T-cell (primary cell): ENCODE data around the gene SLC9A1. TPM values are rescaled to one million over a fixed set of nuclear protein-coding genes. Genes with fewer than 3 reads are reported as not detected.

ENCODE experiments used
- ATAC-seq, 4 experiments: fragments of 200-7000 bp in 3 of 4; fragments of 150-1000 bp in 1 of 4; cut with Tn5 transposase; replicated peaks in 1 of 4; 1 replicate in 3 of 4; 2 replicates in 1 of 4; pipeline ENCODE4 v1.10.0; 2021; ENCODE audit warnings: moderate library complexity in 3 of 4, mild to moderate bottlenecking in 2 of 4, moderate number of reproducible peaks in 1 of 4
- CTCF ChIA-PET, 2 donors: fragments of 300-600 bp; sonication (Branson Sonifier 250); formaldehyde crosslinking; loops; one replicate each; lab custom pipeline; 2022; ENCODE audit warnings: antibody characterized with exemption in 2 of 2; lab: Charles Lee
- POLR2A ChIA-PET, 2 donors: fragments of 300-600 bp; sonication (Branson Sonifier 250); formaldehyde crosslinking; loops; one replicate each; lab custom pipeline; 2022; ENCODE audit warnings: antibody characterized with exemption in 2 of 2; lab: Charles Lee
- DNase-seq, 35 experiments: peaks; one replicate each; pipeline versions ENCODE4 v3.0.0 to v3.0.0-alpha.2; 2013 to 2023
- H3K27ac ChIP-seq: one replicate; pipeline ENCODE4 v1.5.1; 2013; ENCODE audit warnings: low read length
- H3K27me3 ChIP-seq, 2 experiments: replicated peaks in 1 of 2; 1 replicate in 1 of 2; 2 replicates in 1 of 2; pipeline versions ENCODE4 v1.6.1 to v1.7.0; 2013; ENCODE audit warnings: low read length in 1 of 2, mixed read lengths in 1 of 2; ENCODE audit not compliant: control insufficient read depth in 2 of 2, insufficient read depth in 2 of 2; ENCODE audit errors: extremely low read depth in 1 of 2
- H3K36me3 ChIP-seq, 2 donors: 1 replicate in 1 of 2; 2 replicates in 1 of 2; pipeline versions ENCODE4 v1.6.1 to v1.7.0; 2013; ENCODE audit warnings: low read length in 1 of 2; ENCODE audit not compliant: control insufficient read depth in 2 of 2, insufficient read depth in 1 of 2; ENCODE audit errors: extremely low read depth in 1 of 2
- H3K4me1 ChIP-seq, 2 experiments: 1 replicate in 1 of 2; 2 replicates in 1 of 2; pipeline versions ENCODE4 v1.6.1 to v1.7.0; 2013; ENCODE audit warnings: low read length in 2 of 2, mixed read lengths in 1 of 2; ENCODE audit not compliant: insufficient read depth in 2 of 2, control insufficient read depth in 1 of 2; ENCODE audit errors: extremely low read depth in 1 of 2
- H3K4me3 ChIP-seq, 2 donors: 1 replicate in 1 of 2; 2 replicates in 1 of 2; pipeline versions ENCODE4 v1.5.1 to v1.7.0; 2013; ENCODE audit warnings: mild to moderate bottlenecking in 2 of 2, low read length in 1 of 2, moderate library complexity in 1 of 2; ENCODE audit not compliant: control insufficient read depth in 1 of 2; ENCODE audit errors: extremely low read depth in 1 of 2
- H3K9me3 ChIP-seq: 2 replicates; pipeline ENCODE4 v1.7.0; 2013
- H3K27ac Mint-ChIP-seq, 2 donors: one replicate each; pipeline ENCODE4 v1.8.0; 2020 to 2021; ENCODE audit warnings: mild to moderate bottlenecking in 2 of 2, mixed read lengths in 2 of 2
- H3K27me3 Mint-ChIP-seq, 2 donors: one replicate each; pipeline ENCODE4 v1.8.0; 2021 to 2022; ENCODE audit warnings: mixed read lengths in 2 of 2
- H3K36me3 Mint-ChIP-seq: one replicate; pipeline ENCODE4 v1.8.0; 2021; ENCODE audit warnings: mixed read lengths
- H3K4me1 Mint-ChIP-seq, 3 donors: one replicate each; pipeline ENCODE4 v1.8.0; 2020 to 2022; ENCODE audit warnings: mixed read lengths in 3 of 3, mild to moderate bottlenecking in 1 of 3
- H3K4me3 Mint-ChIP-seq, 3 donors: one replicate each; pipeline ENCODE4 v1.8.0; 2020 to 2022; ENCODE audit warnings: mild to moderate bottlenecking in 3 of 3, mixed read lengths in 3 of 3, moderate library complexity in 3 of 3
- H3K9me3 Mint-ChIP-seq, 3 donors: one replicate each; pipeline ENCODE4 v1.8.0; 2020 to 2022; ENCODE audit warnings: mixed read lengths in 3 of 3
- WGBS: methylation state at CpG from one replicate; pipeline ENCODE4 v1.1.5; 2013; ENCODE audit warnings: missing lambda C conversion rate; ENCODE audit not compliant: insufficient coverage; 5-methylcytosine and 5-hydroxymethylcytosine counted together
- total RNA-seq, 35 experiments: library from RNA in 6 of 35; stranded (reverse) in 6 of 35; fragments of 120-200 nt in 1 of 35; gene quantifications; one replicate each; pipeline versions ENCODE4 v1.2.1 to v1.2.4 and lab custom pipeline; 2013 to 2026

Gene SLC9A1
- total RNA-seq, 5 donors from 2014 or later (not counting 1 experiment from before 2014, with no cell fraction given) = 14.6 to 24.4 (median 18.5) TPM

DNA sequence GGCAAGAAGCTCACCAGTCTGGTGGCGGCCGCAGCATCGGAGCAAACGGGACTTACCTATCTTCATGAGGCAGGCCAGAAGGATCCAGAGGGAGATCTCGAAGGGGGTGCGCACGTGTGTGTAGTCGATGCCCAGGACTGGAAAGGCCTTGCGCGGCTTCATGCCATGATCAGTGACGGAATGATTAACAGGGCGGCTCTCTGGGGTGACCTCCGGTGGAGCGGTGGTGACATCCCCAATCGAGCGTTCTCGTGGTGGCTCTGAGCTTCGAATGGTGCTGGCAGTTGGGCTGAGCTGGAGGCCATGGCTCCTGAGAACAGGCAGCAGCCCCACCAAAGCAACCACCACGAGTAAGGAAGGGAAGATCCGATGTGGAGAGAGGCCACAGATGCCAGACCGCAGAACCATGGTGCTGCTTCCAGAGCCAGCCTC, 982 bp downstream of the SLC9A1 start:
- Histone ChIP-seq H3K9me3 (no peaks in the 10 kb centered on the region), H3K4me1 (peaks cover 20 to 54% of the 10 kb centered on the region in 2 experiments), H3K27ac (no peak overlapping the region), H3K4me3 (peak overlapping the region; percentile 84 to 95), H3K36me3 (no peaks in the 10 kb centered on the region), H3K27me3 (no peaks in the 10 kb centered on the region)
- Mint-ChIP-seq H3K4me1 (peaks cover 61 to 64% (median 62%) of the 10 kb centered on the region in 3 donors), H3K27me3 (no peaks in the 10 kb centered on the region), H3K9me3 (no peaks in the 10 kb centered on the region), H3K27ac (peak overlapping the region; percentile 82 to 85), H3K4me3 (peak overlapping the region; percentile 84 to 93 (median 86)), H3K36me3 (no peaks in the 10 kb centered on the region)
- 86% methylated on average over 21 of the region's 21 CpGs for WGBS
- DNase-seq = no peak
- ChIA-PET POLR2A (interaction anchor here (0.8 to 2.4 kb wide), 6 partner anchors 10 to 39 kb away, joined by 3 to 23 read pairs (median 8); no protein-coding TSS in a partner anchor), CTCF (interaction anchor here (0.6 to 2.9 kb wide), 4 partner anchors 14 to 447 kb away, joined by 3 to 17 read pairs (median 3); no protein-coding TSS in a partner anchor)
- no peak for ATAC-seq

GRCh38 chr1:27153549-27153886, 1.4 kb downstream of the SLC9A1 start:
- Mint-ChIP-seq H3K27me3 (no peaks in the 10 kb centered on the region), H3K9me3 (no peaks in the 10 kb centered on the region), H3K4me3 (peak overlapping the region; percentile 84 to 93 (median 86)), H3K27ac (peak overlapping the region; percentile 82 to 85), H3K4me1 (peaks cover 65 to 68% (median 66%) of the 10 kb centered on the region in 3 donors), H3K36me3 (no peaks in the 10 kb centered on the region)
- Histone ChIP-seq H3K4me3 (peak overlapping the region in 1 of 2 donors; percentile 95), H3K27me3 (no peaks in the 10 kb centered on the region), H3K9me3 (no peaks in the 10 kb centered on the region), H3K36me3 (no peaks in the 10 kb centered on the region), H3K27ac (no peak overlapping the region), H3K4me1 (peaks cover 20 to 58% of the 10 kb centered on the region in 2 experiments)
- POLR2A ChIA-PET = interaction anchor here (1.2 to 2.4 kb wide), 2 partner anchors 10 to 12 kb away, joined by 3 to 14 read pairs; no protein-coding TSS in a partner anchor
- DNase-seq (peak in 1 of 35 experiments; percentile 12), ATAC-seq (no peak)
- 68% methylated on average over 4 of the region's 4 CpGs for WGBS
- CTCF ChIA-PET = interaction anchor here in 1 of 2 donors (0.6 kb wide), 1 partner anchor 28 kb away, joined by 3 read pairs; no protein-coding TSS in a partner anchor

DNA sequence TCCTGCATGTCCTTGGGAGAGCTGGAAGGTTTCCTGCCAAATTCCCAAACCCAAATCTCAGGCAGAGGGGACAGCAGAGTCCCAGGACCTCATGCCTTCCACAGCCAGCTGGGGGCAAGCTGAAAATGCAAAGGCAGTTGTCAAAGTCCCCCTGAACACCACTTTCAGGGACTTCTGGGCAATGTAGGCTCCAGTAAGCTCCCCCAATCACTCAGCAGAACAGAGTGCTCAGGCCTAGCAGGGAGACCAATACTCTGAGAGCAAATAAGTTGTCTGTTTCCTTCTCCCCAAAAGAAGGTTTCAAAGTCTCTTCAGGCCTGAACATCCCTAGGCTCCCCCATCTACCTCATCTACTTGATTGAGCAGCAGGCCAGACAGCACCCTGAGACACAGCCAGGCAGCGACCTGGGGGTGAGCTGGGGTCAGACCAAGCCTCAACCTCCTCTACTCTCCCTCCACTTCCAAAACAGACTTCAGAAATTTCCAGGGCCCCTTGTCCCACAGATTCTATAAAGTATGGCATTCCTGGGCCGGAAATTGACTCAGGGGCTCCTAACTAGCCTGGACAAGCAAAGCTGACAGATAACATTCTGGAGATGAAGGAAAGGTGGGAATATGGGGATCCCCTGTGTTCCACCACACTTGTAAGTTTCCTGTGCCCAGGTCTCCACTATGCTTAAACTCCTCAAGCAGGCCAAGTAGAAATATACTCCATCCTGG, 1.9 kb downstream of the SLC9A1 start:
- peak overlapping the region in 1 of 2 donors; percentile 95 for H3K4me3 ChIP-seq
- WGBS = no CpG with 5 or more reads among the region's 2 CpGs

DNA sequence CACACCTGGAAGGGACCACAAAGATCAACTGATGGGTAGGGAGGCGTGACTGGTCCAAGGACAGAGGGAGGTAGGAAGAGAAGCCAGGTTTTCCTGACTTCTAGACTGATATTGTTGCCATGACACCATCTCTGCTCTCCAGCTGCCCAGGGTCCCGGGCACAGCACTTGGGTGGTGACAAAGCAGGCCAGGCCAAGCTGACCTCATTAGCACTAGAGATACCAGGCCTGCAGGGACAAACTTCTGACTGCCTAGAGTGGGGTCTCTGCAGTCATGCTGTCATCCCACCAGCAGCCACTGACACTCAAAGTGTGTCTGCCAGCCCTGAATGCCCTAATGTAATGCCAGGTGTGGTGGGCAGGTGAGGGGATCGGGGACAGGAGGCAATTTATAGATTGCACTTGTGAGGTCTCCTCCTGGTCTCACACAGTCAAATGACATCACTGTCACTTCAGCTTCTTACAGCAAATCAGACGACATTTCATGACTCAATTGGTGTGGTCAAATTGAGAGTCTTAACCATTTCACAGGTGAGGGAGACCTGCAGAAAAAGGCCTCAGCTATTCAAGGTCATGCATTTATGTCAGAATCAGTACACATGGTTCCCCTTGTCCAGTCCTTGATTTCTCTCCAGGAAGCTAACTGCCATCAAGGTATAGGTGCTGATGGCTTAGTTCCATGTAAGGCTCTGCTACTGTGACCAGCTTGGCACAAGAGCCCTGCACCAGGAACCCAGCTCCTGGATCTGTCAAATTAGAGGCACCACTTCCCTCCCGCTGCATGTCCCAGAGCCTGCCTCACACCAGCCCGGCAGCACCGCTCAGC, 2.7 kb downstream of the SLC9A1 start:
- 72% methylated on average over 6 of the region's 7 CpGs for WGBS
- H3K27ac Mint-ChIP-seq = peak overlapping the region; percentile 82 to 85
- H3K36me3 ChIP-seq = no peaks in the 10 kb centered on the region
- no peaks in the 10 kb centered on the region for H3K9me3 Mint-ChIP-seq
- H3K4me3 ChIP-seq = peak overlapping the region in 1 of 2 donors; percentile 95
- no peak overlapping the region for H3K27ac ChIP-seq
- ATAC-seq (no peak), DNase-seq (peak in 1 of 35 experiments; percentile 20)
- H3K9me3 ChIP-seq = no peaks in the 10 kb centered on the region
- peaks cover 71 to 74% (median 72%) of the 10 kb centered on the region in 3 donors for H3K4me1 Mint-ChIP-seq
- POLR2A ChIA-PET = no interaction called here
- peak overlapping the region; percentile 84 to 93 (median 86) for H3K4me3 Mint-ChIP-seq
- CTCF ChIA-PET = interaction anchor here in 1 of 2 donors (0.6 to 1.2 kb wide), 2 partner anchors 13 to 95 kb away, joined by 3 read pairs; no protein-coding TSS in a partner anchor
- no peaks in the 10 kb centered on the region for H3K27me3 ChIP-seq
- peaks cover 4% of the 10 kb centered on the region for H3K36me3 Mint-ChIP-seq
- peaks cover 20 to 58% of the 10 kb centered on the region in 2 experiments for H3K4me1 ChIP-seq
- H3K27me3 Mint-ChIP-seq = no peaks in the 10 kb centered on the region

More for the DNA sequence above, 1.9 kb downstream of the SLC9A1 start:
- DNase-seq (peak in 1 of 35 experiments; percentile 21), ATAC-seq (no peak)
- Mint-ChIP-seq H3K36me3 (peaks cover 4% of the 10 kb centered on the region), H3K4me1 (peaks cover 70 to 73% (median 71%) of the 10 kb centered on the region in 3 donors), H3K4me3 (peak overlapping the region; percentile 84 to 93 (median 86)), H3K9me3 (no peaks in the 10 kb centered on the region), H3K27me3 (no peaks in the 10 kb centered on the region), H3K27ac (peak overlapping the region; percentile 82 to 85)
- H3K27ac ChIP-seq = no peak overlapping the region
- no peaks in the 10 kb centered on the region for H3K36me3 ChIP-seq
- POLR2A ChIA-PET = interaction anchor here in 1 of 2 donors (2.4 kb wide), 1 partner anchor 12 kb away, joined by 14 read pairs; no protein-coding TSS in a partner anchor
- no peaks in the 10 kb centered on the region for H3K9me3 ChIP-seq
- CTCF ChIA-PET = interaction anchor here (0.6 to 1.2 kb wide), 3 partner anchors 13 to 94 kb away, joined by 3 read pairs; no protein-coding TSS in a partner anchor
- peaks cover 20 to 58% of the 10 kb centered on the region in 2 experiments for H3K4me1 ChIP-seq
- H3K27me3 ChIP-seq = no peaks in the 10 kb centered on the region

DNA sequence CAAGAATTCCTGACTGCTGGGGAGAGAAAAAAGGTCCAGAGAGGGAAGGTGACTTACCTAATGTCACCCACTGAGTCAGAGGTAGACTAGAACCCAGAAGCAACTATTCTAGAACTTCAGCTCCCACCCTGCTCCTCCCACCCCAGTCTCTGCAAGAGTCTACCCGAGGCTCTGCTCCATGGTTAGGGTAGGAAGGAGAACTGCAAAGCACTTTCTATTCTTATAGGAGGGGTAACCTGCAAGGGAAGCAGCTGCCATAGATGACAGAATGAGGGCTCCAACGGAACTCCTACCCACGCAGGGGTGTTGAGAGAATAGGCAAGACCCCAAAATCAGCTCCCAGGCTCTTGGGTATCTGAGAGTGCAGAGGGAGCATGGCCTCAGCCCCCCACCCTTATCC, 4.3 kb downstream of the SLC9A1 start:
- peaks cover 20 to 53% of the 10 kb centered on the region in 2 experiments for H3K4me1 ChIP-seq
- H3K9me3 Mint-ChIP-seq = no peaks in the 10 kb centered on the region
- H3K27me3 Mint-ChIP-seq = no peaks in the 10 kb centered on the region
- ChIA-PET CTCF (interaction anchor here (1.2 to 1.3 kb wide), 2 partner anchors 39 to 76 kb away, joined by 3 to 4 read pairs; no protein-coding TSS in a partner anchor), POLR2A (no interaction called here)
- H3K27ac ChIP-seq = no peak overlapping the region
- no CpG with 5 or more reads among the region's 3 CpGs for WGBS
- H3K36me3 Mint-ChIP-seq = peaks cover 7% of the 10 kb centered on the region
- no peak for DNase-seq
- ATAC-seq = no peak
- no peaks in the 10 kb centered on the region for H3K9me3 ChIP-seq
- peak overlapping the region in 1 of 2 donors; percentile 55 for H3K27ac Mint-ChIP-seq
- H3K4me3 ChIP-seq = no peak overlapping the region
- peaks cover 71 to 74% (median 71%) of the 10 kb centered on the region in 3 donors for H3K4me1 Mint-ChIP-seq
- H3K4me3 Mint-ChIP-seq = no peak overlapping the region
- H3K36me3 ChIP-seq = no peaks in the 10 kb centered on the region
- H3K27me3 ChIP-seq = no peaks in the 10 kb centered on the region
